ENCODE results near the gene MAGEB17.

The MAGEB17 gene

DNA sequence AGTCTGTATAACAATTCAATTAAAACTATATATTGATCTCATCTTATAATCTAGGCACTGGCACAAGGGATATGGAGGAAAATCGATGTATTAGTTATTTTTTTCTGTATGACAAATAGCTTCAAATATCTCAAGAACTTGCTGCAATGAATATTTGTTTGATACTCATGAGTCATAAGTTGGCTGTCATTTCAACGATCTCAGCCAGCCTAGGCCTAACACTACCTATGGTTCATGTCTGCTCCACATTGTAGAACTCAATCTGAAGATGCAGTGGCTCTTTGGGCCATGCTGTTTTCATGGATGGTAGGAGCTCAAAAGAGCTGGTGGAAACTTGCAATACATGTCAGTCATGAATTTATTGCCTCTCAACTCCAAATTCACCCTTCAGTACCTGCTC, 44.7 kb downstream of the MAGEB17 start:
- peak; percentile 42 for DNase-seq

DNA sequence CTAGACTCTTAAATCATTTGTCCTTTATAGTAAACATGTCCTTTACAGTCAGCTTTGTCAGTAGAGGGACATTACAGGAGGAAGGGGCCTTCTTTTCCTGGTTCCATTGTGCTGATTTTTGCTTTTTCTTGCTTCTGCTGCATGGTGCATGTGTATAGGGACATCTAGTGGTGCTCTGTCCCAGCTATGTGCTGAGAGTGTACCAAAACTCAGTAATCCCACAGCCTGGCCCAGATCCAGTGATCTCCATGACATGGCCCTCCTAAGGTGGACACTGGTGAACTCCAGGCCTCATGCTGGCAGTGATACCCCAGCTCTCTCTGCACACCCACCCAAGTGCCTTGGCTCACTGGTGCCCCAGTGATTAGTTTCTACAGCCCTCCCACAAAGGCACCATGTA, 45.2 kb downstream of the MAGEB17 start:
- DNase-seq: peak; percentile 8

DNA sequence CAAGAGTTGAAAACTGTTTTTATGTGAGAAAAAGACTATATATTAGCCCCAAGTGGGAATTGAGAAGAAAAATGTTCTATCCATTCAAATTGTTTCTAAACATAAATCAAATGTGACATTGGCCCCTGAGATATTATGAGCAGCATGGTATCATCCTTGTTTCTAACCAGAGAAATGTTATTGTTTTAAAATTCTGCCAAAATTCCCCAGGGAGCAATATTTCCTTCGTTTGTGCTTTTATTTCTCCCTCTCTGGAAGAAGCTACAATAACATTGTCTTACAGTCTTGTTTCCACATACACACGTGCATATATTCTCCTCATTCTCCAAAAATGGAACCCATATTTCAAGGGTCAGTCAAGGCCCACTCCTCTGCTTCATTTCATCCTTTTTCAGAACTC, 46.7 kb downstream of the MAGEB17 start:
- DNase-seq: peak; percentile 53

DNA sequence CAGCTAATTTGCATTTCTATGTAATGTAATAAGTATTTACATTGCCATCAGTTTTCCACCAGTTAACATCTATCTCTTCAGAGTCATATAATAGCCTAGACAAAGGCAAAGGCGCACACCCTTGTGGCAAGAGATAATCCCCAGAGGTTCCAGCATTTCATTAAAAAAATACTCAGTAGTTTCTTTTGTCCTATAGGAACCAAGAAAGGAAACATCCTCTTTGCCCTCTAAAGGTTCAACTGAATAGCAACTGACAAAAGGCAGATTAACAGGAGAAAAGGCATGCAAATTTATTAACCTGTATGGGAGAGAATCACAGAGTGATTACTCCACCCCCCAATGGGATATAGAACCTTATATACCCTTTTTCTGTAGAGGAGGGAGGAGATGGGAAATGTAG, 48.4 kb downstream of the MAGEB17 start:
- DNase-seq: no peak

Data from fibroblast of skin of right quadriceps (primary cell).